Hair follicular keratinocyte (primary cell): ENCODE data around the gene PLAAT4. TPM values are rescaled to one million over a fixed set of nuclear protein-coding genes. Genes with fewer than 3 reads are reported as not detected.

Experiments used
- total RNA-seq: library from RNA; depleted of rRNA; stranded (reverse); fragments of >200 nt; gene quantifications from 2 replicates; pipeline ENCODE4 v1.2.3, GENCODE V29; 2015

Gene PLAAT4, protein sequence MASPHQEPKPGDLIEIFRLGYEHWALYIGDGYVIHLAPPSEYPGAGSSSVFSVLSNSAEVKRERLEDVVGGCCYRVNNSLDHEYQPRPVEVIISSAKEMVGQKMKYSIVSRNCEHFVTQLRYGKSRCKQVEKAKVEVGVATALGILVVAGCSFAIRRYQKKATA
- total RNA-seq, result not detected in 2 replicates

DNA sequence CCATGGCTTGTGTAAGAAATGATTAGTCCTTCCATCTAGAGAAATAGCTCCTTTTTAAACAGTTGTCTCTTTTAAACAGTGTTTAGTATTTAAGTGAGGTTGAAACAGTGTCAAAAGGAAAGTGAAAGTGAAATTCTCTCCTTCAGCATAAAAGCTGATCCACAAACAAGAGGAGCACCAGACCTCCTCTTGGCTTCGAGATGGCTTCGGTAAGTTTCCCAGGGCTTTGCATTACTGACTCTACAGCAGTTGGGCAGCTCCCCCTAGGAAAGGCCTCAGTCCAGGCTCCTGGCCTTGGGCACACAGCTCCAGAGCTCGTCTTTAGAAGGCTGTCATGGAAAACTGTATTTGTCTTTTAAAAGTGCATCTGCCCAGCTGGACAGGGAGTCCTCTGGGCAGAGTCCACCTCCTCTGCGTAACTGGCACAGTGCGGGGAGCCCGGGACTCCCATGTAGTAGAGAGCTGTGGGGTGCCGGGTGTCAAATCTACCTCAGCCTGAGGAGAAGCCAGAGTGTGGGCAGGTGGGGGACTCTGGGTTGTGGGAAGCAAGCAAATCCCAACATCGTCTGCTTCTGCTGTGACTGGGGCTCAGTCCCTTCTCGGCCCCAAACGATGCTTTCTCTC lies at the start of gene PLAAT4:
PLAAT4 (plus strand) TSS at position 140 of the 624 bp plus-strand sequence; CDS start at position 201, 61 bp downstream.

DNA sequence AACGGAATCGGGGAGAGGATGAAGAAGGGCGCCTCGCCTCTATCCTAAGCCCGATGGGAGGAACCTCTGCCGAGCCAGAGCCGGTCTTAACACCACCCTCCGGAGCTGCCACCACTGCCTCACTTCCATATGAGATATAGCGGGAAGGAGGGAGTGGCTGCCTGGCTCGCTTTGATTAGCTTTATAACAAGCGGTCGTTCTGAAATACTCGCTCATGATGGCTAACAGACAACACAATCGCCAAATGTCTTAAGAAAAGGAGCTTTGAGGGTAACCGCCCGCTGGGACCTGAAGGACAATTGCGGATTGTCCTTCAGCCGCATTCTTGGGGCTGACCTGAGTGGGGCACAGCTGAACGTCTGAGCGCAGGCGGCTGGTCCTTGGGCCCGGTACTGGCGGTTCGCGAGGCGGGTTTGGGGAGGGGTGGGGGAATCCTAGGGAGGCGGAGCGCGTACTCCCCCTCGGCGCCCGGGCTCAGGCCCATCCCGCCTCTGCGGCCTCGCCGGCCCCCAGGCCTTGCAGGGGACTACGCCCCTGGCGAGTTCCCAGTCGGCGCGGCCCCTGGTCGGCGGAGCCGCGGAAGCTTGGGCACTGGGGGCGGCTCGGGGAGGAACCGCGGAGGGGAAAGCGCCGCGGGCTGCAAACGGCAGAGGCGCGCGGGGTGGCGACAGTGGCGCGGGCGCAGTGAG lies 45.9 kb upstream of the PLAAT4 start, which contains the start of gene PLAAT5:
PLAAT5 (minus strand) TSS at position 617 of the 689 bp plus-strand sequence; CDS start at position 484, 133 bp downstream.

DNA sequence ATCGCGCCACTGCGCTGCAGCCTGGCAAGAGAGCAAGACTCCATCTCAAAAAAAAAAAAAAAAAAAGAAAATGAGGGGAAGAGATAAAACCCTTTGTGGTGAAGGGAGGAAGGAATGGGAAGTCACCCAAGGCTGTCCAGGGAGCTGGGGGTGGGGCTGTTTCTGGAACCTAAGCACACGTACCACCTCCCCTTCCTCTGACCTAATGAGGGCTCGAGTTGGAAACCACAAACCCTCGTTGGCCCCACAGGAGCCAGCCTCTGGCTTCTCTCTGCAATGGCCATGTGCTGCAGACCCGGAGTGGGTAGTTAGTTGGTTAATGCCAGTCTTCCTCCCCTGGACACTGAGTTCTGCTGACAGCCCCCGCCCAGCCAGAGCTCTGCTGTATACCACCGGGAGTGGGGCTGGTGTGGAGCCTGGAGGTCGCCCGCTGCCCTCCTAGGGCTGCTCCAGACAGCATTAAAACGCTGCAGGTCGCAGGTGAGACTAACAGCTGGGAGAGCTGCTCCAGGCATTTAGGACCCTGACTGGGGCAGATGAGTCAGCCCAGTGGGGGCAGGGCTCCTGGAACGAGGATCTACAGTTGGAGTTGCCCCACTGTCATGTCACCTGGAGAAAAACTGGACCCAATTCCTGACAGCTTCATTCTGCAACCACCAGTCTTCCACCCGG lies 30.6 kb upstream of the PLAAT4 start, which contains the start of gene LGALS12:
LGALS12 (plus strand) TSS at position 228 of the 672 bp plus-strand sequence; CDS start at position 603, 375 bp downstream.

DNA sequence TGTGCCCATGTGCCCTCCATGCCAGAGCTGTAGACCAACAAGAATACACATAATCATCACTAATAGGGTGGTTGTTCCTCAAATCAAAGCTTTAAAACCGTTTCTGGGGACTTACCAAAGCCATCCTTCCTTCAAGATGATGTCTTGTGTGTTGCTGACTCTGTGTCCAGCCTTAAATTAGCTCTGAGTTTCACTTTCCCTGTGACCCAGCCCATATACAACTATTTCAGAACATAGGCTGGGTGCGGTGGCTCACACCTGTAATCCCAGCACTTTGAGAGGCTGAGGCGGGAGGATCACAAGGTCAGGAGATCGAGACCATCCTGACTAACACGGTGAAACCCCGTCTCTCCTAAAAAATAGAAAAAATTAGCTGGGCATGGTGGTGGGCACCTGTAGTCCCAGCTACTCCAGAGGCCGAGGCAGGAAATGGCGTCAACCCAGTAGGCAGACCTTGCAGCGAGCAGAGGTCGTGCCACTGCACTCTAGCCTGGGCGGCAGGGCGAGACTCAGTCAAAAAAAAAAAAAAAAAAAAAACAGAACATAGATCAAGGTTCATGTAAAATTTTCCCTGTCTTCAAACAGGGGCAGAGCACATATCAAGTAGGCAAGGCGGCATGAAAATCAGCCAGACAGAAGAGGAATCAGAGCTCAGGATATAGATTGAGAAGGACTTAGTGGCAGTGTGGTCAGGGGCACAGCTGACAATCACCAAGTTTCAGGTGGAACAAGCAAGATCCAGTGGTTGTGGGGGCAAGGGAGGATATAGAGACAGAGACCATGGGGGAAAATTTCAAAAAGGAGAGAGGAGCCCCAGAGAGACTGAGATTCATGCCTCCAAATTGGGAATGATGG lies 26.8 kb downstream of the PLAAT4 start, which contains the start of gene PLAAT2:
PLAAT2 (minus strand) TSS at position 179 of the 855 bp plus-strand sequence; CDS start at position 124, 55 bp downstream.

Other genes starting within 250 kb of the PLAAT4 start
- not detected in 2 replicates for gene SLC22A9, start 167.0 kb upstream of the PLAAT4 start, total RNA-seq
- gene PLAAT5, start 45.6 kb upstream of the PLAAT4 start, total RNA-seq, result not detected in 2 replicates
- gene LGALS12, start 30.7 kb upstream of the PLAAT4 start, total RNA-seq, result not detected in 2 replicates
- not detected in 2 replicates for gene PLAAT2, start 26.6 kb downstream of the PLAAT4 start, total RNA-seq
- 0.34 TPM in 1 of 2 replicates, not detected in the other for gene PLAAT3, start 77.6 kb downstream of the PLAAT4 start, total RNA-seq
- gene ATL3, start 134.6 kb downstream of the PLAAT4 start, total RNA-seq, result 36.1 and 49.7 TPM in 2 replicates
- 46.2 and 58.2 TPM in 2 replicates for gene RTN3, start 144.7 kb downstream of the PLAAT4 start, total RNA-seq
- 4.1 and 4.9 TPM in 2 replicates for gene ZFTA, start 232.0 kb downstream of the PLAAT4 start, total RNA-seq